ENCODE data around the gene ID3. TPM values are rescaled to one million over a fixed set of nuclear protein-coding genes. Genes with fewer than 3 reads are reported as not detected.

Gene ID3
- polyA plus RNA-seq, 3 donors = 1.1 to 31.1 (median 2.5) TPM

GRCh38 chr1:23598424-23598823 lies 39.1 kb upstream of the ID3 start:
- no peak overlapping the region for H3K27ac Mint-ChIP-seq
- H3K4me2 ChIP-seq (replicated peaks; ENCODE audit: extremely low read depth, low read length, poor library complexity, severe bottlenecking) = no peak overlapping the region
- TF ChIP-seq CTCF (IDR thresholded peaks at IDR 0.05) = no peak
- H3K79me2 ChIP-seq (ENCODE audit: insufficient read depth, low read length) = no peaks in the 10 kb centered on the region
- intact Hi-C loops (cut with micrococcal nuclease) = no loop called here
- 90% methylated on average over 4 of the region's 8 CpGs for WGBS (ENCODE audit: insufficient coverage)
- H3K27ac ChIP-seq (ENCODE audit: low read depth in 1 of 2, low read length in 2 of 2) = no peak overlapping the region
- peaks cover 3% of the 10 kb centered on the region for H3K4me1 Mint-ChIP-seq
- H3K9me3 Mint-ChIP-seq = no peaks in the 10 kb centered on the region
- DNase-seq = no peak
- no peaks in the 10 kb centered on the region for H3K4me1 ChIP-seq (ENCODE audit: control insufficient read depth in 1 of 2, insufficient read depth in 2 of 2, low read length in 2 of 2)
- no peaks in the 10 kb centered on the region for H4K20me1 ChIP-seq (ENCODE audit: insufficient read depth, low read length)
- no peaks in the 10 kb centered on the region for H3K27me3 ChIP-seq (ENCODE audit: control insufficient read depth in 2 of 2, insufficient read depth in 2 of 2, low read length in 2 of 2)
- H3K4me3 Mint-ChIP-seq = no peak overlapping the region
- no peaks in the 10 kb centered on the region for H3K9me3 ChIP-seq (replicated peaks in 1 of 2; ENCODE audit: control insufficient read depth in 1 of 2, insufficient read depth in 1 of 2, low read length in 2 of 2)
- no peak overlapping the region for H2AFZ ChIP-seq (ENCODE audit: insufficient read depth, low read depth, low read length, poor library complexity, severe bottlenecking)
- no peaks in the 10 kb centered on the region for H3K36me3 Mint-ChIP-seq
- H3K9ac ChIP-seq (ENCODE audit: insufficient read depth, low read length, poor library complexity, severe bottlenecking) = no peak overlapping the region
- no peaks in the 10 kb centered on the region for H3K36me3 ChIP-seq (replicated peaks in 1 of 2; ENCODE audit: control insufficient read depth in 1 of 2, insufficient read depth in 2 of 2, low read length in 2 of 2)
- H3K4me3 ChIP-seq (replicated peaks in 1 of 3; ENCODE audit: low read depth in 2 of 3, low read length in 3 of 3) = no peak overlapping the region
- H3K27me3 Mint-ChIP-seq (ENCODE audit: low read depth in 3 of 3) = peaks cover 0 to 8% (median 7%) of the 10 kb centered on the region in 3 donors

GRCh38 chr1:23597635-23598388 lies 38.5 kb upstream of the ID3 start:
- Mint-ChIP-seq H3K36me3 (no peaks in the 10 kb centered on the region), H3K4me3 (no peak overlapping the region), H3K27me3 (ENCODE audit: low read depth in 3 of 3) (peaks cover 0 to 8% (median 7%) of the 10 kb centered on the region in 3 donors), H3K4me1 (peaks cover 3% of the 10 kb centered on the region), H3K9me3 (no peaks in the 10 kb centered on the region), H3K27ac (peak overlapping the region in 1 of 7 donors; percentile 32)
- no peak for TF ChIP-seq CTCF (IDR thresholded peaks at IDR 0.05)
- H3K79me2 ChIP-seq (ENCODE audit: insufficient read depth, low read length) = no peaks in the 10 kb centered on the region
- H3K4me1 ChIP-seq (ENCODE audit: control insufficient read depth in 1 of 2, insufficient read depth in 2 of 2, low read length in 2 of 2) = no peaks in the 10 kb centered on the region
- H2AFZ ChIP-seq (ENCODE audit: insufficient read depth, low read depth, low read length, poor library complexity, severe bottlenecking) = no peak overlapping the region
- H3K36me3 ChIP-seq (replicated peaks in 1 of 2; ENCODE audit: control insufficient read depth in 1 of 2, insufficient read depth in 2 of 2, low read length in 2 of 2) = no peaks in the 10 kb centered on the region
- no peak for DNase-seq
- 20% methylated on average over 2 of the region's 4 CpGs for WGBS (ENCODE audit: insufficient coverage)
- no peaks in the 10 kb centered on the region for H3K27me3 ChIP-seq (ENCODE audit: control insufficient read depth in 2 of 2, insufficient read depth in 2 of 2, low read length in 2 of 2)
- intact Hi-C loops (cut with micrococcal nuclease) = no loop called here
- no peaks in the 10 kb centered on the region for H3K9me3 ChIP-seq (replicated peaks in 1 of 2; ENCODE audit: control insufficient read depth in 1 of 2, insufficient read depth in 1 of 2, low read length in 2 of 2)
- no peak overlapping the region for H3K27ac ChIP-seq (ENCODE audit: low read depth in 1 of 2, low read length in 2 of 2)
- no peak overlapping the region for H3K4me2 ChIP-seq (replicated peaks; ENCODE audit: extremely low read depth, low read length, poor library complexity, severe bottlenecking)
- H4K20me1 ChIP-seq (ENCODE audit: insufficient read depth, low read length) = no peaks in the 10 kb centered on the region
- H3K9ac ChIP-seq (ENCODE audit: insufficient read depth, low read length, poor library complexity, severe bottlenecking) = no peak overlapping the region
- H3K4me3 ChIP-seq (replicated peaks in 1 of 3; ENCODE audit: low read depth in 2 of 3, low read length in 3 of 3) = no peak overlapping the region

All from CD14-positive monocyte (primary cell).